ENCODE results near the gene ZNF565.

DNA sequence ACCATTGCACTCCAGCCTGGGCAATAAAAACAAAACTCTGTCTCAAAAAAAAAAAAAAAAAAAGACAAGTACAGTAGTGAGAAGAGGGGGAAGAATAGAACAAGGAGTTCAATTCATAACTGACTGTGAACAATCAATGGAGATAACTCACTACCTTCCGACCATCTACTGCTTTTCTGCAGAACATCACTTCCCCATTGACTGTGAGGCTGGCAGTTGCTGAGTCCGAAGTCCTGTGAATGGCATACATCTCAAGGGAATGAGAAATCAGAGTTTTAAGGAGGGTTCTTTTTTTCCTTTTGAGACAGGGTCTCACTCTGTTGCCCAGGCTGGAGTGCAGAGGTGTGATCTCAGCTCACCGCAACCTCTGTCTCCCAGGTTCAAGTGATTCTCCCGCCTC, 11.2 kb downstream of the ZNF565 start:
- TF ChIP-seq, protein P1, sequence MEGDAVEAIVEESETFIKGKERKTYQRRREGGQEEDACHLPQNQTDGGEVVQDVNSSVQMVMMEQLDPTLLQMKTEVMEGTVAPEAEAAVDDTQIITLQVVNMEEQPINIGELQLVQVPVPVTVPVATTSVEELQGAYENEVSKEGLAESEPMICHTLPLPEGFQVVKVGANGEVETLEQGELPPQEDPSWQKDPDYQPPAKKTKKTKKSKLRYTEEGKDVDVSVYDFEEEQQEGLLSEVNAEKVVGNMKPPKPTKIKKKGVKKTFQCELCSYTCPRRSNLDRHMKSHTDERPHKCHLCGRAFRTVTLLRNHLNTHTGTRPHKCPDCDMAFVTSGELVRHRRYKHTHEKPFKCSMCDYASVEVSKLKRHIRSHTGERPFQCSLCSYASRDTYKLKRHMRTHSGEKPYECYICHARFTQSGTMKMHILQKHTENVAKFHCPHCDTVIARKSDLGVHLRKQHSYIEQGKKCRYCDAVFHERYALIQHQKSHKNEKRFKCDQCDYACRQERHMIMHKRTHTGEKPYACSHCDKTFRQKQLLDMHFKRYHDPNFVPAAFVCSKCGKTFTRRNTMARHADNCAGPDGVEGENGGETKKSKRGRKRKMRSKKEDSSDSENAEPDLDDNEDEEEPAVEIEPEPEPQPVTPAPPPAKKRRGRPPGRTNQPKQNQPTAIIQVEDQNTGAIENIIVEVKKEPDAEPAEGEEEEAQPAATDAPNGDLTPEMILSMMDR (optimal IDR thresholded peaks at IDR 0.05 in 1 of 3, IDR thresholded peaks at IDR 0.05 in 1 of 3, conservative IDR thresholded peaks at IDR 0.05 in 1 of 3; ENCODE audit: extremely low read depth in 1 of 3, insufficient read depth in 2 of 3, low read length in 3 of 3), result no peak
- TF ChIP-seq EZH2 (IDR thresholded peaks at IDR 0.05; ENCODE audit: low read length), result no peak

Data from keratinocyte (primary cell).